Mucosa of rectum (tissue), 2 donors: ENCODE data around the gene SPECC1L.
"Not testable (repeated sequence)": the region's sequence is repeated elsewhere in the genome, so short reads cannot be mapped to it uniquely, and the experiment has no call there.

Experiments
- H3K27ac ChIP-seq, 2 donors: one replicate each; pipeline ENCODE4 v1.7.0; 2013; ENCODE audit warnings: inconsistent platforms in 2 of 2, low read depth in 2 of 2, low read length in 2 of 2
- H3K27me3 ChIP-seq, 2 donors: one replicate each; pipeline ENCODE4 v1.7.0; 2013; ENCODE audit warnings: low read length in 2 of 2; ENCODE audit not compliant: control insufficient read depth in 2 of 2, insufficient read depth in 2 of 2
- H3K36me3 ChIP-seq, 2 donors: one replicate each; pipeline ENCODE4 v1.7.0; 2013; ENCODE audit warnings: low read length in 2 of 2; ENCODE audit not compliant: control insufficient read depth in 2 of 2, insufficient read depth in 2 of 2
- H3K4me1 ChIP-seq, 2 donors: one replicate each; pipeline ENCODE4 v1.7.0; 2013; ENCODE audit warnings: low read length in 2 of 2, mild to moderate bottlenecking in 1 of 2; ENCODE audit not compliant: control insufficient read depth in 2 of 2, insufficient read depth in 2 of 2
- H3K4me3 ChIP-seq, 2 donors: one replicate each; pipeline ENCODE4 v1.7.0; 2013; ENCODE audit warnings: low read length in 2 of 2
- H3K9ac ChIP-seq, 2 donors: one replicate each; pipeline ENCODE4 v1.7.0; 2013; ENCODE audit warnings: low read length in 2 of 2, low read depth in 1 of 2, mild to moderate bottlenecking in 1 of 2
- H3K9me3 ChIP-seq, 2 donors: one replicate each; pipeline ENCODE4 v1.7.0; 2013; ENCODE audit warnings: low read length in 2 of 2; ENCODE audit not compliant: control insufficient read depth in 2 of 2
- donor health status: healthy.
- donor health status: Normal muscosa, but diverticular disease.

SPECC1L gene

DNA sequence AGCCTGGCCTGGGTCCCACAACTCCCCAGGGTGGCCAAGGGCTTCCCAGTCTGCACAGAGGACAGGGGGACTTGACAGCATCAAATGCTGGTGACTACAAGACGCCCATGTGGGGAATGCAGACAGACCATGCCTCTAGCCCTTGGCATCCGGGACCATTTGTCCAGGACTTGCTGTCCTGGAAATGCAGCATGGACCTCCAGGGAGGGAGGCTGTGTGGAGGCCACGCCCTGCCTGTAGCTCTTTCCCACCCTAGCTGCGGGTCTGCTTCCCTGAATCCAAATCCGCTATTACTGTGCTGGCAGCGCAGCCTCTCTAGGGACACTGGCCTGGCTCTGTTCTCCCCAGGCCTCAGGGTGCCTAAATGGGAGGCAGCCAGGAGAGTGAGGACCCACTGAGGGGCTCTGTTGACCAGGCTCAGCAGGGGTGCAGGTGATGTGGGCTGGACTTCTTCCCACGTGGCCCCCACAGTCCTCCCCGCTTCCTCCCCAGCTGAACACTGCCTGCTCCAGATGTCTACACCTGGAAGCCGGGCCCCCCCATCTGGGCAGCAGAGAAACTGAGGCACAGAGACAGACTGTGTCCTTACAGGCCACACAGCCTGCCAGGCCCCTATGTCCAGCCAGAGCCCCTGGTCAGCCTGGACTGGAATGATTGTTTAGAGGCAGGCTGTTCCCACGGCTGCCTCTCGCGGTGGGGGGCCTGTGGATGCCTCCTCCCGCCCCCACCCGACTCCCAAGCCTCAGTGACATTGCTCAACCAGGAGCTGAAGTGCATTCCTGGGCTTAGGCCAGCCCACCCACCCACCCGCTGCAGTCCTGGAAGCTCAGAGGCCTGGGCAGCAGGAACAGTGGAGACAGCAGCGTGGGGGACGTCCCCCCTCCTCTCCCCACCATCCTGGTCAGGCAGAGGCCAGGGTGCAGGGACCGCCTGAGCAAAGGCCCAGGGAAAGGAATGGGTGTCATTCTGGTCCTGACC lies 24.8 kb upstream of the SPECC1L start:
- peaks cover 11 to 12% of the 10 kb centered on the region in 2 donors for H3K4me1 ChIP-seq
- H3K4me3 ChIP-seq, H3K9ac ChIP-seq, H3K36me3 ChIP-seq, H3K27me3 ChIP-seq, H3K9me3 ChIP-seq: not testable (repeated sequence)
- H3K27ac ChIP-seq = peak overlapping the region; percentile 48 to 65

DNA sequence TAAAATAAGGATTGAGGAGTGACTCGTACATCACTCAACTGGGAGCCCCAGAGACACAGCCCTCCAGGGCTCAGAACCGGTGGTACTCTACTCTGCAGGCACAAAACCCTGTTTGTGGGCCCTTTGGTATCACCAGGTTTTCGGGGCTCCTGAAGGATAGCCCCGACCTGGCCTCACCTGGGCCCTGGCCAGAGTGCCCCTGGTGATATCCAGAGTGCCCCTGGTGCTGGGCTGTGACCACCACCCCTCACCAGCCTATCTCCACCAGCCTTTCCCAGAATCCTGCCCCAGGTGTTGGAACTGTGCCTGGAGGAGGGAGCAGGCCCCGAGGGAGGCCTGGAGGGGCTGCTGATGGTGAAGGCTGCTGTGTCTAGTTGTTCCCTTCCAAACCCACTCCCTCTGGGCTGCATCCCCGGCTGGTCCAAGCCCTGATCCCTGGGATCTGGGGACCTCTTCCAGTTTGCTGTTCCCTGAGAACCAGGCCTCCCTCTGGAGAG lies 23.6 kb upstream of the SPECC1L start:
- H3K4me1 ChIP-seq = peaks cover 11 to 12% of the 10 kb centered on the region in 2 donors
- H3K27ac ChIP-seq = peak overlapping the region; percentile 66 to 67
- no peaks in the 10 kb centered on the region for H3K27me3 ChIP-seq
- no peak overlapping the region for H3K4me3 ChIP-seq
- H3K9ac ChIP-seq = no peak overlapping the region
- no peaks in the 10 kb centered on the region for H3K9me3 ChIP-seq
- no peaks in the 10 kb centered on the region for H3K36me3 ChIP-seq

GRCh38 chr22:24247564-24248344 lies 22.9 kb upstream of the SPECC1L start:
- H3K9me3 ChIP-seq = no peaks in the 10 kb centered on the region
- peak overlapping the region; percentile 66 to 67 for H3K27ac ChIP-seq
- H3K27me3 ChIP-seq = no peaks in the 10 kb centered on the region
- peaks cover 8% of the 10 kb centered on the region in 2 donors for H3K4me1 ChIP-seq
- H3K4me3 ChIP-seq = no peak overlapping the region
- H3K9ac ChIP-seq = no peak overlapping the region
- no peaks in the 10 kb centered on the region for H3K36me3 ChIP-seq

DNA sequence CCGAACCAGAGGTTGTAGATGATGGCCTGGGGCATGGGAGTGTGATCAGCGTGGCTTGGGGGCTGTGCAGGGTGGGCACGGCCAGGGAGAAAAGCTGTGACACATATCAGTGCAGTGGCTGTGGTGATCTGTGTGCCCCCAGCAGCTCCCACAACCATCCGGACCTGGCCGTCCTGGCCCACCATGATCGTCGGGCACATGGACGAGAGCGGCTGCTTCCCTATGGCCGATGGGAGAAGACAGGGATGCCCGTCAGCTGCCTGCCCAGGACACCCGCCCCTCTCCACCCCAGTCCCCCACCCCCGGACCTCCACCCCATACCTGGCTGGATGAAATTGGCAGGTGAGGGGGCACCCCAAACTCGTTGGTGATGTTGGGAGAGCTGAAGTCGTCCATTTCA lies 22.0 kb upstream of the SPECC1L start:
- H3K4me1 ChIP-seq, H3K36me3 ChIP-seq, H3K27ac ChIP-seq, H3K27me3 ChIP-seq, H3K4me3 ChIP-seq, H3K9me3 ChIP-seq, H3K9ac ChIP-seq: not testable (repeated sequence)

DNA sequence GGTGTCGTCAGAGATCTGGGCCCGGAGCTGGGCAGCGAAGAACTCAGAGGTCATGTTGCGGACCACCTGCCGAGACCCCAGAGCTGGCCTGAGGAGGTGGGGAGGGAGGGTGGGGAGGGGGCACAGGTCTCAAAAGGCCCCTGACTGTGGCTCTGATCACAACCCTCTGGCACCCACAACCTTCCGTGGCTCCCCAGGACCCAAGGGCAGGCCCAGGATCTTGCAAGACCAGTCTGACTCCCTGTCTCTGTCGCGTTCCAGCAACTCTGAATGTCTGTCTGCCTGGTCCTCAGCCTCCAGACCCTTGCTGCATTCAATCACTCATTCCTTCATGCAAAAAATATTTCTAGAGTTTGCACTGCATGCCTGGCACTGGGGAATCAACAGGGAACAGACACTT lies 21.2 kb upstream of the SPECC1L start:
- H3K4me1 ChIP-seq, H3K36me3 ChIP-seq, H3K9me3 ChIP-seq, H3K27me3 ChIP-seq, H3K27ac ChIP-seq, H3K4me3 ChIP-seq, H3K9ac ChIP-seq: not testable (repeated sequence)

DNA sequence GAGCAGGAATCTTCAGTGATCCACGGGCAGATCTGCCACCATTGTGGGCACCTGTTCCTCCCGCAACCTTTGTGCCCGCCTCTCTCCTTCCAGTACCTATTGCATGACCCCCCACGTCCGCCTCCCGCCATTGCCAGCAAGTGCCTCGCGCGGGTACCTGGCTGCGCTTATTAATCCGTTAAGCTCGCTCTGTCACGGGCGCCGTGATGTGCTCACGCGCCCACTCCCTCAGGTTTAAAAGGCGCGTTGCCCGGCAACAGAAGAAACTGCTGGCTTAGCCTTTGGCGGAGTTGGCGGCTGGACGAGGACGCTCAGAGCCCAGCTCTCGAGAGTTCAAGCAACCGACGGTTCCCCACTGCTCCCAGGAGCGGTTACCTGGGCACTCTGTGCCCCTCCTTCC lies 19.3 kb upstream of the SPECC1L start:
- not testable (repeated sequence) for H3K36me3 ChIP-seq

GRCh38 chr22:24253126-24253525 lies 17.5 kb upstream of the SPECC1L start:
- H3K4me3 ChIP-seq, H3K27ac ChIP-seq, H3K9ac ChIP-seq, H3K36me3 ChIP-seq, H3K9me3 ChIP-seq, H3K27me3 ChIP-seq, H3K4me1 ChIP-seq: not testable (repeated sequence)

More for the DNA sequence above, 19.3 kb upstream of the SPECC1L start:
- H3K27me3 ChIP-seq, H3K4me1 ChIP-seq, H3K9me3 ChIP-seq, H3K27ac ChIP-seq, H3K9ac ChIP-seq, H3K4me3 ChIP-seq: not testable (repeated sequence)

GRCh38 chr22:24256136-24256535 lies 14.5 kb upstream of the SPECC1L start:
- not testable (repeated sequence) for H3K4me1 ChIP-seq, H3K27me3 ChIP-seq, H3K4me3 ChIP-seq, H3K9me3 ChIP-seq, H3K36me3 ChIP-seq, H3K27ac ChIP-seq, H3K9ac ChIP-seq

DNA sequence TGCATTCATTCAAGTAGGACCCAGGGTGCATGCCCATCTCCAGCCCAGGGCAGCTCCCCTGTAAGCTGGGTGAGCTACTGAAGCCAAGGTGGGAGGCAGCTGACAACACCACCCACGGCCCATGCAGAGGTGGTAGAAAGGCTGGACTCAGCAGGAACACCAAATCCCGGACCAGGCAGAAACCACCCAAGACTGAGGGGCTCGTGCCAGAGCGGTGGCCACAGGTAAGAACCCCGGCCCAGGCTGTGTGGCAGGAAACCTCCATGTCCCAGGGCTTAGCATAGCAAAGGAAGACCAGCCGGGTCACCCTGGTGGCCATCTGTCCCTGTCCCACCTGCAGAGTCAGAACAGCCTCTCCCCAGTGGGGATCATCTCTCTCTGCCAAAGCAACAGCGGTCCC lies 13.9 kb upstream of the SPECC1L start:
- H3K9ac ChIP-seq, H3K9me3 ChIP-seq, H3K36me3 ChIP-seq, H3K27me3 ChIP-seq, H3K4me3 ChIP-seq, H3K4me1 ChIP-seq, H3K27ac ChIP-seq: not testable (repeated sequence)

DNA sequence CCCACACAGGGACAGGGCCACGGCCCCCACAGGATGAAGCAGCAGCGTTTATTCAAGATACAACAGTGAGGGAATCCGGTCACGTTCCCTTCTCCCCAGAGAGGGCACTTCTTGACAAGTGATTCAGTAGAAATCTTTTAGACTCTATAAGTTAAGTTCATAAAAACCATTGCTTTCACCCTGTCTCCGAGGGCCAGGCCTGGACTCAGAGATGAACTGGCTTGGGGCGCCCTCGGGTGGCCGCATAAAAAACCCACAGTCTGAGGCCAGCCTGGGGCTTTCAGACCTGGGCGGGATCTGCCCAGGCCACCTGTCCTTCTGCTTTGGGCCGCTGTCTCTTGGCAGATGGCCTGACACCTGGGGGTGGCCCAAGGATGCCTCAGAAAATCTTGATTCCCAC lies 11.2 kb upstream of the SPECC1L start:
- not testable (repeated sequence) for H3K36me3 ChIP-seq, H3K9ac ChIP-seq, H3K4me3 ChIP-seq, H3K27me3 ChIP-seq, H3K27ac ChIP-seq, H3K9me3 ChIP-seq, H3K4me1 ChIP-seq
